Activated CD8-positive, alpha-beta T cell treated with anti-CD3 and anti-CD28 coated beads, Interleukin-2, amount 10 ng/mL, durations not matched to agents 7 days and 5 days (primary cell): ENCODE measurements around the gene SAT2. TPM values are rescaled to one million over a fixed set of nuclear protein-coding genes. Genes with fewer than 3 reads are reported as not detected.

Source experiments
- total RNA-seq, 2 experiments: library from RNA; stranded (reverse); gene quantifications; one replicate each; pipeline ENCODE4 v1.2.3, GENCODE V29; 2021

SAT2 gene
- total RNA-seq, 2 experiments from 2014 or later, result 18.2 to 21.4 TPM

Other genes with a start within 250 kb of the SAT2 start
- 1 to 10 TPM; 2.1 to 2.6 TPM for gene TNK1, start 246.7 kb downstream of the SAT2 start, total RNA-seq
- gene PLSCR3, start 233.3 kb downstream of the SAT2 start, total RNA-seq, result 10 to 100 TPM; 87.9 to 92.6 TPM
- 10 to 100 TPM; 61.8 to 62.3 TPM for gene TMEM256, start 223.7 kb downstream of the SAT2 start, total RNA-seq
- gene NLGN2, start 220.0 kb downstream of the SAT2 start, total RNA-seq, result 1 to 10 TPM; 4.7 to 5.2 TPM
- gene SPEM1, start 207.5 kb downstream of the SAT2 start, total RNA-seq, result not detected
- not detected for gene SPEM2, start 202.2 kb downstream of the SAT2 start, total RNA-seq
- gene SPEM3, start 199.0 kb downstream of the SAT2 start, total RNA-seq, result not detected
- gene TMEM102, start 192.4 kb downstream of the SAT2 start, total RNA-seq, result 10 to 100 TPM; 16.5 to 18.1 TPM
- 10 to 100 TPM; 16.6 to 18.8 TPM for gene FGF11, start 188.3 kb downstream of the SAT2 start, total RNA-seq
- gene CHRNB1, start 182.8 kb downstream of the SAT2 start, total RNA-seq, result 10 to 100 TPM; 14.1 to 15.7 TPM
- gene ZBTB4, start 148.2 kb downstream of the SAT2 start, total RNA-seq, result 10 to 100 TPM; 29.8 to 30.0 TPM
- not detected for gene SLC35G6, start 146.4 kb downstream of the SAT2 start, total RNA-seq
- 100 to 1,000 TPM; 183 to 185 TPM for gene POLR2A, start 143.5 kb downstream of the SAT2 start, total RNA-seq
- 100 to 1,000 TPM in 1 of 2 experiments, 10 to 100 TPM in 1; 93.7 to 100 TPM for gene TNFSF12, start 78.8 kb downstream of the SAT2 start, total RNA-seq
- gene TNFSF13, start 69.1 kb downstream of the SAT2 start, total RNA-seq, result 1 to 10 TPM; 8.0 to 9.0 TPM
- gene SENP3, start 65.9 kb downstream of the SAT2 start, total RNA-seq, result 10 to 100 TPM; 54.4 to 62.0 TPM
- gene CD68, start 48.2 kb downstream of the SAT2 start, total RNA-seq, result 10 to 100 TPM in 1 of 2 experiments, 1 to 10 TPM in 1; 9.4 to 10.7 TPM
- gene MPDU1, start 44.0 kb downstream of the SAT2 start, total RNA-seq, result 10 to 100 TPM; 69.0 to 70.4 TPM
- under 1 TPM; 0.29 to 0.34 TPM for gene SOX15, start 37.7 kb downstream of the SAT2 start, total RNA-seq
- gene FXR2, start 12.9 kb downstream of the SAT2 start, total RNA-seq, result 10 to 100 TPM; 27.6 to 31.8 TPM
- gene SHBG, start 2.3 kb upstream of the SAT2 start, total RNA-seq, result not detected
- gene ATP1B2, start 23.1 kb upstream of the SAT2 start, total RNA-seq, result not detected
- 100 to 1,000 TPM; 131 to 136 TPM for gene TP53, start 59.7 kb upstream of the SAT2 start, total RNA-seq
- 10 to 100 TPM; 27.1 to 29.3 TPM for gene WRAP53, start 60.7 kb upstream of the SAT2 start, total RNA-seq
- not detected for gene EFNB3, start 77.4 kb upstream of the SAT2 start, total RNA-seq
- gene DNAH2, start 89.9 kb upstream of the SAT2 start, total RNA-seq, result not detected
- 10 to 100 TPM; 12.4 to 12.6 TPM for gene KDM6B, start 206.4 kb upstream of the SAT2 start, total RNA-seq
- 1 to 10 TPM in 1 of 2 experiments, under 1 TPM in 1; 0.87 to 1.2 TPM for gene TMEM88, start 227.2 kb upstream of the SAT2 start, total RNA-seq
- 10 to 100 TPM; 92.7 to 93.1 TPM for gene NAA38, start 229.7 kb upstream of the SAT2 start, total RNA-seq
- gene CYB5D1, start 230.2 kb upstream of the SAT2 start, total RNA-seq, result 10 to 100 TPM in 1 of 2 experiments, 1 to 10 TPM in 1; 9.8 to 11.2 TPM